ENCODE measurements around the gene KCNE3. TPM values are rescaled to one million over a fixed set of nuclear protein-coding genes. Genes with fewer than 3 reads are reported as not detected.

KCNE3 gene
- total RNA-seq, 4 donors from 2014 or later = 3.9 to 7.9 (median 5.7) TPM

DNA sequence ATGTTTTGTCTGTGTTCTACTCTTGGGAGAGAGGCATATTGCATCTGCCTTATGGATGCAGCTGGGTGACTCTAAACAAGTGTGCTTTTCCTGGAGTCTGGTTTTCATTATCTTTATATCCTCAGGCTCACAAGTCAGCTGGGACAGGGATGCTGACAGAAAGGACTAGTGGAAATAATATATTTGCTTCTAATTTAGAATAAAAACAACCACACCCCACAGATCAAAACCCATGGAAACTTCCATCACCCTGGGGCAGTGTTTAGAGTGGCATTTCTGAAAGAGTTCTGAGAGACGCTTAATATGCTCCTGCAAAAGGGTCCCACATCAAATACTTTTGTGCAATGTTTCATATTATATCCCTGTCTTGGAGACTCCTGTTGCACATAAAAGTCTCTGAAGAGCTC, 20.8 kb downstream of the KCNE3 start:
- Histone ChIP-seq H3K27me3 (no peaks in the 10 kb centered on the region), H3K4me3 (replicated peaks in 1 of 3) (no peak overlapping the region), H3K9me3 (no peaks in the 10 kb centered on the region), H3K36me3 (no peaks in the 10 kb centered on the region), H3K27ac (no peak overlapping the region), H3K4me1 (peaks cover 6 to 20% of the 10 kb centered on the region in 2 donors)
- intact Hi-C loops (cut with DNase I) = loop anchor here (5.0 kb wide), 1 partner anchor 479 kb away; no protein-coding TSS in a partner anchor
- no peak for TF ChIP-seq POLR2A (IDR thresholded peaks at IDR 0.05)
- TF ChIP-seq, protein P1, sequence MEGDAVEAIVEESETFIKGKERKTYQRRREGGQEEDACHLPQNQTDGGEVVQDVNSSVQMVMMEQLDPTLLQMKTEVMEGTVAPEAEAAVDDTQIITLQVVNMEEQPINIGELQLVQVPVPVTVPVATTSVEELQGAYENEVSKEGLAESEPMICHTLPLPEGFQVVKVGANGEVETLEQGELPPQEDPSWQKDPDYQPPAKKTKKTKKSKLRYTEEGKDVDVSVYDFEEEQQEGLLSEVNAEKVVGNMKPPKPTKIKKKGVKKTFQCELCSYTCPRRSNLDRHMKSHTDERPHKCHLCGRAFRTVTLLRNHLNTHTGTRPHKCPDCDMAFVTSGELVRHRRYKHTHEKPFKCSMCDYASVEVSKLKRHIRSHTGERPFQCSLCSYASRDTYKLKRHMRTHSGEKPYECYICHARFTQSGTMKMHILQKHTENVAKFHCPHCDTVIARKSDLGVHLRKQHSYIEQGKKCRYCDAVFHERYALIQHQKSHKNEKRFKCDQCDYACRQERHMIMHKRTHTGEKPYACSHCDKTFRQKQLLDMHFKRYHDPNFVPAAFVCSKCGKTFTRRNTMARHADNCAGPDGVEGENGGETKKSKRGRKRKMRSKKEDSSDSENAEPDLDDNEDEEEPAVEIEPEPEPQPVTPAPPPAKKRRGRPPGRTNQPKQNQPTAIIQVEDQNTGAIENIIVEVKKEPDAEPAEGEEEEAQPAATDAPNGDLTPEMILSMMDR (IDR thresholded peaks at IDR 0.05) = no peak
- DNase-seq = no peak
- WGBS, 2 donors = 77 to 85% methylated on average over 1 of the region's 1 CpG

DNA sequence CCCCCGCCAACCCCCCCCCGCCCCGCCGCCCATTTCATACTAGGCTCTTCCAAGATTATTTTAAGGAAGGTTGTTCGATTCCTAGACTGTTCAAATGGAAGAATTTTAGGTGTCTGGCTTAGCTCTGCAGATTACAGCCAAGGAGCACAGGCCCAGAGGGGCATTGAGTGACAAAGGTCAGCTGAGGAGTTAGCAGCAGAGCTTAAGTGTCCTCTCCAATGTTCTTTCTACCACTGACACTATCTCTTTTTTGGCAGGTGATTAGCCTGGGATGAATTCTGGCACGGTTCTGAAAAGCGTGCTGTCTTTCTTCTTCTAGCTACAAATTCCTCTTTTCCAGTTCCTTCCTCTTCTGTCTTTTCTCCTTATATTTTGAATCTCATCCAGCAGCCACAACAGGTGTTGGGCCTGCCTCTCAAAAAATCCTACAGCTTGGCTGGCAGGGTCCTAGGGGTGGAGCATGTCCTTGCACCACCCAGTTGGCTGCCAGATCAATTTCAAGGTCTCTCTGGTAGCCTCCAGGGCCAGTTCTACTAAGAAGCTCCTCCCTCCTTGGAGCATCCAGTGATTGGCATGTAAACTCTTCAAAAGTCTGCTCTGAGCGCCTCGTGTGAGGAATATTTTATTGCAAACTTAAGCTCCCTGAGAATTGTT, 23.0 kb downstream of the KCNE3 start:
- no peak for TF ChIP-seq POLR2A (IDR thresholded peaks at IDR 0.05)
- TF ChIP-seq, protein P1 (IDR thresholded peaks at IDR 0.05) = no peak
- peak in 1 of 2 donors; percentile 13 for DNase-seq
- H3K4me1 ChIP-seq = peaks cover 6 to 20% of the 10 kb centered on the region in 2 donors
- no peak overlapping the region for H3K4me3 ChIP-seq (replicated peaks in 1 of 3)
- 61 to 80% methylated on average over 9 of the region's 9 CpGs for WGBS, 2 donors
- H3K27ac ChIP-seq = no peak overlapping the region
- H3K36me3 ChIP-seq = no peaks in the 10 kb centered on the region
- H3K9me3 ChIP-seq = no peaks in the 10 kb centered on the region
- intact Hi-C loops (cut with DNase I) = loop anchor here (5.0 kb wide), 1 partner anchor 57 kb away; no protein-coding TSS in a partner anchor
- H3K27me3 ChIP-seq = no peaks in the 10 kb centered on the region

DNA sequence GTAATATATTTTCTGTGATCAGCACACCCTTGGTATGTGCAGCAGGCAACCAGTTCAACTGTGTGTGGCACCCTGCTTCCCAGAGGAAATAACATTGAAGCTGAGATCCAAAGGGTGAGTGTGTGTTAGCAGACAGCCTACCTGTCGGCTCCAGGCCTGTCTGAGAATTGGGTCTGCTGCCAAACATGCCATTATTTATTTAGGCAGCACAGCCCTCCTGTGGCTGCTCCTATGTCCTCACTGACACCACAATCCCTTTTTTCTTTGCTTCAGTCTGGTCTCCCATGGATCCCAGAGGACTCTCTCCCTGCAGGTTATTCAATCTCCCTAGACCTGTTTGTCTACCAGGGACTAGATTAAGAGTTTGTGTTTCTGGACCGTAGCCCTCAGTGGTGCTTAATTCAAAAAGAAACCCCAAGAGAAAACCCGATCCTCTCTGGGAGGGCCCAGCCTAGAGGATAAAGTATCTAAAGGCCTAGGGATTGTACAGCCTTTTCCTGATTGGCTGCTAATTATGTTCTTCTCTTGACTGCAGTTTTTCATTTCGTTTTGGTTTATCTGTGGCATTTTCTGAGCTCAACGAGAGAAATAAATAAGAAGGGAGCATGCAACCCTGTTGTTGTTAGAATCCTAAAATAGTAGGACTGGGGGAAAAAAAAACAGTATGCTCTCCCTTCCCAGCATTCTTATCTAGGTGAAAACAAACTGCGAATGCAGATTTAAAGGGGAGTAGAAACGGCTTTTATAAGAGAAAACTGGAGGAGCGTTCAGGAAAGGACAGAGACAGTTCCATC, 24.1 kb downstream of the KCNE3 start:
- 34 to 41% methylated on average over 8 of the region's 8 CpGs for WGBS, 2 donors
- no peaks in the 10 kb centered on the region for H3K27me3 ChIP-seq
- H3K4me1 ChIP-seq = peaks cover 3 to 16% of the 10 kb centered on the region in 2 donors
- peak overlapping the region; percentile 38 to 70 (median 62) for H3K27ac ChIP-seq
- DNase-seq = peak; percentile 85 to 86
- no peaks in the 10 kb centered on the region for H3K9me3 ChIP-seq
- H3K4me3 ChIP-seq (replicated peaks in 1 of 3) = no peak overlapping the region
- intact Hi-C loops (cut with DNase I) = loop anchor here (5.0 kb wide), 1 partner anchor 56 kb away; no protein-coding TSS in a partner anchor
- H3K36me3 ChIP-seq = no peaks in the 10 kb centered on the region
- TF ChIP-seq, protein P1 (IDR thresholded peaks at IDR 0.05) = peak in 4 of 6 experiments; percentile 51 to 86 (median 80)
- no peak for TF ChIP-seq POLR2A (IDR thresholded peaks at IDR 0.05)

DNA sequence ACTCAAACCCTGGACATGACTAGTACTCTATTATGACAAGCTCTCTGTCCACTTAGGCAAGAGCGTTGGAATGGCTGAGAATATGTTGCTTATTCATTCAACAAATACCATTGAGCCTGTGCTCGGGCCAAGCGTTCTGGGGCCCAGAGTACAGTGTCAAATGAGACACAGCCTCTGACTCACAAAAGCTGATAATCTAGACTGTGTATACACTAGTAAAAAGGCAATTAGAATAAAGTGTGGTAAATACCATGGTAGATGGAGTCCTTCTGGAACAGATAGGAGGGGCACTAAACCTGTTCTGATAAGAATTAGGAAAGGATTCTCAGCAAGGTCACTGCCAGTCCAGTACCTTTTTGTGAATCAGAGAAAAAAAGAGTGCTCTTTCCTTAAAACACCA, 24.7 kb downstream of the KCNE3 start:
- no peak for DNase-seq
- H3K36me3 ChIP-seq = no peaks in the 10 kb centered on the region
- TF ChIP-seq POLR2A (IDR thresholded peaks at IDR 0.05) = no peak
- TF ChIP-seq, protein P1 (IDR thresholded peaks at IDR 0.05) = no peak
- peak overlapping the region; percentile 0 to 70 (median 62) for H3K27ac ChIP-seq
- H3K4me3 ChIP-seq (replicated peaks in 1 of 3) = no peak overlapping the region
- no peaks in the 10 kb centered on the region for H3K9me3 ChIP-seq
- WGBS, 2 donors = 68 to 80% methylated on average over 3 of the region's 3 CpGs
- H3K4me1 ChIP-seq = peaks cover 3 to 16% of the 10 kb centered on the region in 2 donors
- intact Hi-C loops (cut with DNase I) = loop anchor here (5.0 kb wide), 1 partner anchor 55 kb away; no protein-coding TSS in a partner anchor
- H3K27me3 ChIP-seq = no peaks in the 10 kb centered on the region

Measured in thyroid gland (tissue), 4 donors.